Loucy (cell line): ENCODE measurements around the gene TMEM81.

Source experiments
- H2AFZ ChIP-seq: fragments of 200-600 bp; sonication (generic); 2 replicates; pipeline ENCODE4 v1.6.0; 2016; ENCODE audit warnings: antibody characterized with exemption, mild to moderate bottlenecking, low read length, moderate library complexity
- H3F3A ChIP-seq: fragments of 200-600 bp; 2 replicates; pipeline ENCODE4 v1.6.0; 2016; ENCODE audit warnings: antibody characterized with exemption, low read depth, mild to moderate bottlenecking
- H3K27me3 ChIP-seq: fragments of 200-600 bp; sonication (generic); 2 replicates; pipeline ENCODE4 v1.6.1; 2014; ENCODE audit warnings: low read length, mild to moderate bottlenecking; ENCODE audit not compliant: insufficient read depth, poor library complexity, severe bottlenecking
- H3K36me3 ChIP-seq: fragments of 200-600 bp; sonication (generic); 2 replicates; pipeline ENCODE4 v1.6.1; 2016; ENCODE audit warnings: low read length; ENCODE audit not compliant: insufficient read depth
- H3K4me1 ChIP-seq: fragments of 200-600 bp; sonication (generic); 2 replicates; pipeline ENCODE4 v1.5.1; 2014; ENCODE audit warnings: low read length, mild to moderate bottlenecking; ENCODE audit not compliant: insufficient read depth, poor library complexity, severe bottlenecking
- H3K4me2 ChIP-seq: fragments of 200-600 bp; sonication (generic); 2 replicates; pipeline ENCODE4 v1.6.0; 2014; ENCODE audit warnings: antibody characterized with exemption, low read length, low read depth, mild to moderate bottlenecking; ENCODE audit not compliant: poor library complexity, severe bottlenecking
- H3K4me3 ChIP-seq: fragments of 200-600 bp; sonication (generic); 2 replicates; pipeline ENCODE4 v1.5.1; 2014; ENCODE audit warnings: low read length, mild to moderate bottlenecking, mixed read lengths; ENCODE audit not compliant: poor library complexity, severe bottlenecking
- H3K79me2 ChIP-seq: fragments of 200-600 bp; sonication (generic); 2 replicates; pipeline ENCODE4 v1.6.1; 2014; ENCODE audit warnings: low read length; ENCODE audit not compliant: insufficient read depth
- H3K9ac ChIP-seq: fragments of 200-600 bp; sonication (generic); 2 replicates; pipeline ENCODE4 v1.6.0; 2014; ENCODE audit warnings: mild to moderate bottlenecking, low read depth, low read length, moderate library complexity; ENCODE audit not compliant: poor library complexity, severe bottlenecking
- H3K9me2 ChIP-seq: fragments of 200-600 bp; sonication (generic); replicated peaks from 2 replicates; pipeline ENCODE4 v1.6.1; 2016; ENCODE audit warnings: low read depth, low read length, mixed read lengths
- H3K9me3 ChIP-seq: fragments of 200-600 bp; sonication (generic); 2 replicates; pipeline ENCODE4 v1.6.1; 2014; ENCODE audit warnings: mild to moderate bottlenecking, antibody characterized with exemption, low read length, low read depth; ENCODE audit not compliant: insufficient read depth
- H4K20me1 ChIP-seq: fragments of 200-600 bp; sonication (generic); 2 replicates; pipeline ENCODE4 v1.6.0; 2014; ENCODE audit warnings: antibody characterized with exemption, low read length, mild to moderate bottlenecking; ENCODE audit not compliant: insufficient read depth, poor library complexity, severe bottlenecking
- CTCF ChIP-seq: fragments of 200-600 bp; sonication (generic); conservative IDR thresholded peaks from 2 replicates; pipeline ENCODE4 v1.5.1; 2014; ENCODE audit warnings: mild to moderate bottlenecking, antibody characterized with exemption, low read length
- EZH2phosphoT487 ChIP-seq: fragments of 200-600 bp; IDR thresholded peaks from 2 replicates; pipeline ENCODE4 v1.6.1; 2018; ENCODE audit warnings: antibody characterized with exemption, mild to moderate bottlenecking, moderate library complexity, borderline replicate concordance

TMEM81 gene

GRCh38 chr1:205041998-205042910 is 42.0 kb downstream of the TMEM81 start:
- Histone ChIP-seq H3K79me2 (no peaks in the 10 kb centered on the region), H3F3A (no peaks in the 10 kb centered on the region), H3K9me2 (no peaks in the 10 kb centered on the region), H3K27me3 (no peaks in the 10 kb centered on the region), H3K4me1 (no peaks in the 10 kb centered on the region), H3K9ac (no peak overlapping the region), H4K20me1 (no peaks in the 10 kb centered on the region), H3K4me3 (no peak overlapping the region), H3K4me2 (no peak overlapping the region), H2AFZ (no peak overlapping the region), H3K9me3 (no peaks in the 10 kb centered on the region), H3K36me3 (no peaks in the 10 kb centered on the region)
- no peak for TF ChIP-seq CTCF
- TF ChIP-seq EZH2phosphoT487, result no peak

GRCh38 chr1:205041001-205041715 is 43.1 kb downstream of the TMEM81 start:
- H3K79me2 ChIP-seq, result no peaks in the 10 kb centered on the region
- no peak overlapping the region for H3K9ac ChIP-seq
- no peak overlapping the region for H2AFZ ChIP-seq
- no peaks in the 10 kb centered on the region for H4K20me1 ChIP-seq
- no peaks in the 10 kb centered on the region for H3K4me1 ChIP-seq
- no peaks in the 10 kb centered on the region for H3K9me2 ChIP-seq
- no peaks in the 10 kb centered on the region for H3K9me3 ChIP-seq
- H3K36me3 ChIP-seq, result no peaks in the 10 kb centered on the region
- TF ChIP-seq EZH2phosphoT487, result no peak
- no peak for TF ChIP-seq CTCF
- H3F3A ChIP-seq, result no peaks in the 10 kb centered on the region
- no peak overlapping the region for H3K4me2 ChIP-seq
- H3K27me3 ChIP-seq, result no peaks in the 10 kb centered on the region
- no peak overlapping the region for H3K4me3 ChIP-seq

- H3K9ac ChIP-seq, result no peak overlapping the region
- H3K4me1 ChIP-seq, result no peaks in the 10 kb centered on the region
- H3K36me3 ChIP-seq, result no peaks in the 10 kb centered on the region
- no peak overlapping the region for H2AFZ ChIP-seq
- H3K27me3 ChIP-seq, result no peaks in the 10 kb centered on the region
- H3F3A ChIP-seq, result no peaks in the 10 kb centered on the region
- no peaks in the 10 kb centered on the region for H3K9me2 ChIP-seq
- H3K4me2 ChIP-seq, result no peak overlapping the region
- H3K9me3 ChIP-seq, result no peaks in the 10 kb centered on the region
- no peaks in the 10 kb centered on the region for H3K79me2 ChIP-seq
- TF ChIP-seq EZH2phosphoT487 (no peak), CTCF (no peak)
- H3K4me3 ChIP-seq, result no peak overlapping the region
- H4K20me1 ChIP-seq, result no peaks in the 10 kb centered on the region
Measured at GRCh38 chr1:205038132-205038786, 46.0 kb downstream of the TMEM81 start.
